Heart left ventricle (tissue), 16 donors: Measurements from ENCODE around the gene YOD1. TPM values are rescaled to one million over a fixed set of nuclear protein-coding genes. Genes with fewer than 3 reads are reported as not detected.

ENCODE experiments used
- ATAC-seq, 4 donors: fragments of 200-7000 bp; cut with Tn5 transposase; one replicate each; pipeline ENCODE4 v1.9.1; 2020 to 2022; ENCODE audit warnings: moderate library complexity in 4 of 4, mild to moderate bottlenecking in 3 of 4, moderate number of reproducible peaks in 1 of 4
- DNase-seq, 5 donors: peaks; one replicate each; pipeline ENCODE4 v3.0.0-alpha.2; 2020
- H3K27ac ChIP-seq, 12 donors: fragments of 200-600 bp; sonication (generic) in 4 of 12; one replicate each; pipeline versions ENCODE4 v1.5.0 to v1.8.0; 2016 to 2022; ENCODE audit warnings: mild to moderate bottlenecking in 2 of 12
- H3K27me3 ChIP-seq, 9 donors: fragments of 200-600 bp; sonication (generic) in 2 of 9; one replicate each; pipeline versions ENCODE4 v1.5.1 to v1.8.0; 2016 to 2022; ENCODE audit warnings: mild to moderate bottlenecking in 3 of 9
- H3K36me3 ChIP-seq, 9 donors: fragments of 200-600 bp; sonication (generic) in 2 of 9; one replicate each; pipeline versions ENCODE4 v1.5.0 to v1.8.0; 2018 to 2022; ENCODE audit warnings: mild to moderate bottlenecking in 2 of 9
- H3K4me1 ChIP-seq, 12 donors: fragments of 200-600 bp; sonication (generic) in 4 of 12; one replicate each; pipeline versions ENCODE4 v1.5.0 to v1.8.0; 2016 to 2022; ENCODE audit warnings: mild to moderate bottlenecking in 3 of 12
- H3K4me3 ChIP-seq, 12 donors: fragments of 200-600 bp; sonication (generic) in 4 of 12; one replicate each; pipeline versions ENCODE4 v1.5.0 to v1.8.0; 2017 to 2022; ENCODE audit warnings: mild to moderate bottlenecking in 9 of 12, moderate library complexity in 4 of 12
- H3K9me3 ChIP-seq, 12 donors: fragments of 200-600 bp; sonication (generic) in 4 of 12; one replicate each; pipeline versions ENCODE4 v1.5.0 to v1.8.0; 2016 to 2022; ENCODE audit warnings: mild to moderate bottlenecking in 1 of 12
- POLR2A ChIP-seq, 2 donors: fragments of 450-650 bp; IDR thresholded peaks; one replicate each; pipeline ENCODE4 v1.6.1; 2017; ENCODE audit warnings: antibody characterized with exemption in 2 of 2, mild to moderate bottlenecking in 2 of 2, moderate library complexity in 2 of 2
- WGBS, 4 donors: extraction: QIAGEN DNeasy Blood & Tissue Kit in 2 of 4; methylation state at CpG; one replicate each; pipeline versions ENCODE4 v1.1.5 to v1.1.7; 2013 to 2018; 5-methylcytosine and 5-hydroxymethylcytosine counted together
- intact Hi-C, 10 donors: fragments of 100-400 bp; cut with DNase I; formaldehyde crosslinking; loops; one replicate each; pipeline versions ENCODE4 v1.11.1 to v1.14.2; 2022
- polyA plus RNA-seq, 2 donors: library from polyadenylated mRNA; stranded (reverse); fragments of 200-250 nt; gene quantifications; one replicate each; pipeline ENCODE4 v1.2.3, GENCODE V29; 2013
- total RNA-seq, 9 donors: library from RNA; depleted of rRNA in 2 of 9; stranded (reverse); fragments of >200 nt in 2 of 9; fragmentation: NEBNext Ultra II Directional in 3 of 9; extraction: Animal tissue kit (Norgen Biotek cat#: 25700) in 3 of 9; gene quantifications; one replicate each; pipeline versions ENCODE4 v1.1.0 to v1.2.4, GENCODE V29; 2016 to 2023
- TF ChIP-seq, protein P1 (sequence below), 12 donors: fragments of 200-600 bp; sonication (generic) in 4 of 12; IDR thresholded peaks; one replicate each; pipeline versions ENCODE4 v1.5.0 to v1.8.0; 2018 to 2022; ENCODE audit warnings: antibody characterized with exemption in 12 of 12, mild to moderate bottlenecking in 5 of 12
- donor health status: ischemic (EF 13 %, LVEDD 7.1; RV severe dilation, severe dysfunction).
- donor health status: healthy with polysubstance abuse.
- donor health status: DM: no; HTN: yes; CAD: no.
- donor health status: DM: no; HTN: no; CAD: no.
- donor health status: ischemic (EF 25% LVEDD 6.9; RV normal size, moderate dysfunction).
- donor health status: ischemic (EF 25% LVEDD 5.7; RV mildly dilated, moderate dysfunction).
- donor health status: healthy.
- donor health status: DM: yes; HTN: yes; CAD: no.
- donor health status: ischemic (EF 35%, LVEDD 5.7; RV mildly dilated, moderate dysfunction).
- donor health status: nonischemic (EF 11% LVEDD 7.7; RV severe dilation, severe dysfunction).
- donor health status: DM: yes; HTN: yes; CAD: no.
- donor health status: PGD.
- donor health status: ischemic (EF 29% LVEDD 5.4; RV normal size, mild dysfunction).
- donor health status: nonischemic (EF 23%, LVEDD 6.1; RV moderate dilation, normal function).

The YOD1 gene
- total and polyA plus RNA-seq, 11 donors, result 1.9 to 7.4 (median 5.8) TPM

DNA sequence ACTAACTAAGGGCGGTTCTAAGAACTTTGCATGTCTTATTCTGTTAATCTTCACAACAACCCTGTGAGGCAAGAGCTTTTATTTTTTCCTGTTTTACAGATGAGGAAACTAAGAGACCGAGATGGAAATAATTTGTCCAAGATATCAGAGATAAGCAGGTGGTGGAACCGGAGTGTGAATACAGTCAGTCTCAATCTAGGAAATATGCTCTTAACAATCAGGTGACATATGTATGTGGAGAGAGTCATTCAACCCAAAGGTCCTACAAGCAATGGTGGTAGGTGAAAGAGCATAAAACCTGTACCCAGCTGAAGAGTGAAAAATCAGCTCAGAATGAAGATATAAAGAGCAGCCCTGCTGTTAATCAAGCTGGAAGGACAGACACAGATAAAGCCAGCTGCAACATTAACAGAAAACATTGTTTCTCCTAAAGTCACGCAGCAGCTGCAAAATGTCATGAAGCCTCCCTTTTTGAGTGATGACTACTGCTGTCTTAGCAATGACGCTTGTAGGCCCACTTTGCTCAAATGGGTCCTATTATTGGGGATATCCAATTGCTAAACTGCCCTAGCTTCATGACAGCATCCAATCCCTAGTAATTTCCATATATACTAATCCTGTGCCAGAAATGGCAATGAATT is 50.2 kb downstream of the YOD1 start:
- H3K36me3 ChIP-seq, result no peaks in the 10 kb centered on the region
- ATAC-seq (no peak), DNase-seq (no peak)
- 58 to 62% (median 60%) methylated on average over 5 of the region's 5 CpGs for WGBS, 4 donors
- peaks cover 0 to 4% (median 0%) of the 10 kb centered on the region in 12 donors for H3K4me1 ChIP-seq
- no peak overlapping the region for H3K4me3 ChIP-seq
- H3K27ac ChIP-seq, result no peak overlapping the region
- no peaks in the 10 kb centered on the region for H3K9me3 ChIP-seq
- intact Hi-C loops, result no loop called here
- TF ChIP-seq POLR2A (IDR thresholded peaks at IDR 0.05), result no peak
- TF ChIP-seq, protein P1, sequence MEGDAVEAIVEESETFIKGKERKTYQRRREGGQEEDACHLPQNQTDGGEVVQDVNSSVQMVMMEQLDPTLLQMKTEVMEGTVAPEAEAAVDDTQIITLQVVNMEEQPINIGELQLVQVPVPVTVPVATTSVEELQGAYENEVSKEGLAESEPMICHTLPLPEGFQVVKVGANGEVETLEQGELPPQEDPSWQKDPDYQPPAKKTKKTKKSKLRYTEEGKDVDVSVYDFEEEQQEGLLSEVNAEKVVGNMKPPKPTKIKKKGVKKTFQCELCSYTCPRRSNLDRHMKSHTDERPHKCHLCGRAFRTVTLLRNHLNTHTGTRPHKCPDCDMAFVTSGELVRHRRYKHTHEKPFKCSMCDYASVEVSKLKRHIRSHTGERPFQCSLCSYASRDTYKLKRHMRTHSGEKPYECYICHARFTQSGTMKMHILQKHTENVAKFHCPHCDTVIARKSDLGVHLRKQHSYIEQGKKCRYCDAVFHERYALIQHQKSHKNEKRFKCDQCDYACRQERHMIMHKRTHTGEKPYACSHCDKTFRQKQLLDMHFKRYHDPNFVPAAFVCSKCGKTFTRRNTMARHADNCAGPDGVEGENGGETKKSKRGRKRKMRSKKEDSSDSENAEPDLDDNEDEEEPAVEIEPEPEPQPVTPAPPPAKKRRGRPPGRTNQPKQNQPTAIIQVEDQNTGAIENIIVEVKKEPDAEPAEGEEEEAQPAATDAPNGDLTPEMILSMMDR (IDR thresholded peaks at IDR 0.05), result no peak
- peaks cover 0 to 5% (median 0%) of the 10 kb centered on the region in 9 donors for H3K27me3 ChIP-seq

DNA sequence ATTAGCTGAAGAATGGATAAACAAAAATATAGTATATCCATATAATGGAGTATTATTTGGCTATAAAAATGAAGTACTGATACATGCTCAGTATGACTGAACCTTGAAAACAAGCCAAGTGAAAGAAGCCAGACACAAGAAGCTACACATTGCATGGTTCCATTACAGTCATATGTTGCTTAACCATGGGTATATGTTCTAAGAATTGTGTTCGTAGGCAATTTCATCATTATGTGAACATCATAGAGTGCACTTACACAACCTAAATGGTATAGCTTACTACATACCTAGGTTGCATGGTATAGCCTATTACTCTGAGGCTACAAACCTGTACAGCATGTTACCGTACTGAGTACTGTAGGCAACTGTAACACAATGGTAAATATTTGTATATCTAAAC is 52.2 kb downstream of the YOD1 start:
- no peaks in the 10 kb centered on the region for H3K4me1 ChIP-seq
- WGBS, 4 donors, result 88 to 94% (median 92%) methylated on average over 2 of the region's 2 CpGs
- no peaks in the 10 kb centered on the region for H3K36me3 ChIP-seq
- intact Hi-C loops, result no loop called here
- TF ChIP-seq POLR2A (IDR thresholded peaks at IDR 0.05), result no peak
- TF ChIP-seq, protein P1 (IDR thresholded peaks at IDR 0.05), result no peak
- DNase-seq, result no peak
- H3K27ac ChIP-seq, result no peak overlapping the region
- no peak for ATAC-seq
- no peak overlapping the region for H3K4me3 ChIP-seq
- no peaks in the 10 kb centered on the region for H3K9me3 ChIP-seq
- peaks cover 0 to 5% (median 0%) of the 10 kb centered on the region in 9 donors for H3K27me3 ChIP-seq

Other genes starting within 250 kb of the YOD1 start
- gene IL20, start 185.6 kb downstream of the YOD1 start, total RNA-seq, result not detected
- gene IL20, start 185.6 kb downstream of the YOD1 start, polyA plus RNA-seq, result not detected
- gene IL24, start 153.8 kb downstream of the YOD1 start, total RNA-seq, result not detected
- 1 to 10 TPM in 1 of 2 donors, not detected in 1; 1.6 TPM for gene IL24, start 153.8 kb downstream of the YOD1 start, polyA plus RNA-seq
- gene FCMR, start 129.3 kb downstream of the YOD1 start, total RNA-seq, result 10 to 100 TPM in 1 of 9 donors, 1 to 10 TPM in 8; 1.3 to 16.3 (median 3.2) TPM
- 1 to 10 TPM in 1 of 2 donors, under 1 TPM in 1; 0.99 to 4.0 TPM for gene FCMR, start 129.3 kb downstream of the YOD1 start, polyA plus RNA-seq
- gene PIGR, start 104.7 kb downstream of the YOD1 start, total RNA-seq, result under 1 TPM in 2 of 9 donors, not detected in 7; 0.42 to 0.49 TPM
- gene PIGR, start 104.7 kb downstream of the YOD1 start, polyA plus RNA-seq, result under 1 TPM; 0.04 to 0.64 TPM
- gene FCAMR, start 80.7 kb downstream of the YOD1 start, total RNA-seq, result not detected
- not detected for gene FCAMR, start 80.7 kb downstream of the YOD1 start, polyA plus RNA-seq
- 1 to 10 TPM in 3 of 9 donors, under 1 TPM in 6; 0.42 to 3.3 (median 0.85) TPM for gene C1orf116, start 18.5 kb downstream of the YOD1 start, total RNA-seq
- under 1 TPM; 0.08 to 0.28 TPM for gene C1orf116, start 18.5 kb downstream of the YOD1 start, polyA plus RNA-seq
- gene PFKFB2, start 2.1 kb upstream of the YOD1 start, total RNA-seq, result 100 to 1,000 TPM in 3 of 9 donors, 10 to 100 TPM in 6; 34.2 to 130 (median 64.0) TPM
- 10 to 100 TPM; 16.0 to 45.7 TPM for gene PFKFB2, start 2.1 kb upstream of the YOD1 start, polyA plus RNA-seq
- 1 to 10 TPM in 2 of 9 donors, under 1 TPM in 1, not detected in 6; 0.20 to 3.3 (median 1.3) TPM for gene C4BPB, start 37.7 kb upstream of the YOD1 start, total RNA-seq
- not detected for gene C4BPB, start 37.7 kb upstream of the YOD1 start, polyA plus RNA-seq
- gene C4BPA, start 53.0 kb upstream of the YOD1 start, total RNA-seq, result not detected
- gene C4BPA, start 53.0 kb upstream of the YOD1 start, polyA plus RNA-seq, result under 1 TPM in 1 of 2 donors, not detected in 1; 0.03 TPM